SHP77 (cell line): ENCODE data around the gene RNF223.
"Not testable (repeated sequence)": the region's sequence is repeated elsewhere in the genome, so short reads cannot be mapped to it uniquely, and the experiment has no call there.

ENCODE experiments used
- DNase-seq, 2 experiments: peaks; one replicate each; lab custom pipeline; 2025; lab: John Stamatoyannopoulos, UW

Gene RNF223

DNA sequence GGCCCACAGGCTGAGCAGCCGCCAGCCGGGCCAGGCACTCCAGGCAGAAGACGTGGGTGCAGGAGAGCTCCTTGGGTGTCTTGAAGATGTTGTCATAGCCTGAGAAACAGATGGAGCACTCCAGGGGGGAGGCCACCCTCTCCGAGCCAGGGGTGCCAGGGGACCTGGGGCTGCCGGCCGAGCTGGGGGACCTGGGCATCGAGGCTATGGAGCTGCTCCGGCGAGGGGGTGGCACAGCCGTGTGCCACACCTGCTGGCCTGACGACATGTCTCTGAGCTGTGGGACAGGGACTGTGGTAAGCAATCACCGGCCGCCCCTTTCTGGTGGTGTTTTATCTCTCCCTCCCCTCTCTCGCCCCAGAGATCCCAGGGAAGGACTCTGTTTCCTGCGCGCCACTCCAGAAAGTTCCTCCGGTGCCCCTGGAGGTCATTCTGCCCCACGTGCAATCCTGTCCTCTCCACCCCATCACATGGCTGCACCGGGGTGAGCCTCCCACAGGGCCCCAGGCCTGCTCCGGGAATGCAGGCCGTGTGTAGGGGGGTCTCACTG, 1.7 kb downstream of the RNF223 start:
- no peak for DNase-seq

DNA sequence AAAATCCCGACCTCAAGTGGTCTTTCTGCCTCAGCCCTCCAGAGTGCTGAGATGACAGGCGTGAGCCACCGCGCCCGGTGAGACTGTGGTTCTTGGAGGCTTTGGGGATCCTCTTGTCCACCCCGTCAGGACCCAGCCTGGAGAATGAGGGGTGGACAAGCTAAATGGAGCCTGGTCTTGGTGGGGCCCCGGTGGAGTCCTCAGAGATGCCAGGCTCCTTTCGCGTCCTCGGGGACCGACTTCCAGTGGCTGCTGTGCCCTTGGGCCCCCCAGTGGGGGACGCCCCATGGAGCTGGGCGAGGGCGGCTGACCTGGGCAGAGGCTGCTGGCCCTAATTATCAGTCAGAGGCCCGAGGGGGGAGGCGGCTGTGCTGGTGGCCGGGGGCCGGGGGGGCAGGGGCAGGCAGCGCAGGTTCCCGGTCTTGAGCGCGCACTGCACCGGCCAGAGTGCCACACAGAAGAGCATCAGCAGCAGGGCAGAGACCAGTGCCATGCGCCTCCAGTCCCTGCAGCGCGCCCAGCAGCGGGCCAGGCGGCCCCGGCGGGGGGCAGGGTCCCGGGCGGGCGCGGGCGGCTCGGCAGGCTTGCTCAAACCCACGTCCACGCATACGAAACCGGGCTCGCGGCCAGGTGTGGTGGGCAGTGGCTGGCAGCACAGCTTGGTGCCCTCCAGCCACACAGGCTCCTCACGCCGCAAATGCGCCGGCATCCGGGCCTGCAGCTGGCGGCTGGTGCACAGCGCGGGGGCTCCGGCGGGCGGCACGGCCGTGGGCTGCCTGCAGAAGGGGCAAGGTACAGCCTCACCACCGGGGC, 2.4 kb downstream of the RNF223 start:
- no peak for DNase-seq

DNA sequence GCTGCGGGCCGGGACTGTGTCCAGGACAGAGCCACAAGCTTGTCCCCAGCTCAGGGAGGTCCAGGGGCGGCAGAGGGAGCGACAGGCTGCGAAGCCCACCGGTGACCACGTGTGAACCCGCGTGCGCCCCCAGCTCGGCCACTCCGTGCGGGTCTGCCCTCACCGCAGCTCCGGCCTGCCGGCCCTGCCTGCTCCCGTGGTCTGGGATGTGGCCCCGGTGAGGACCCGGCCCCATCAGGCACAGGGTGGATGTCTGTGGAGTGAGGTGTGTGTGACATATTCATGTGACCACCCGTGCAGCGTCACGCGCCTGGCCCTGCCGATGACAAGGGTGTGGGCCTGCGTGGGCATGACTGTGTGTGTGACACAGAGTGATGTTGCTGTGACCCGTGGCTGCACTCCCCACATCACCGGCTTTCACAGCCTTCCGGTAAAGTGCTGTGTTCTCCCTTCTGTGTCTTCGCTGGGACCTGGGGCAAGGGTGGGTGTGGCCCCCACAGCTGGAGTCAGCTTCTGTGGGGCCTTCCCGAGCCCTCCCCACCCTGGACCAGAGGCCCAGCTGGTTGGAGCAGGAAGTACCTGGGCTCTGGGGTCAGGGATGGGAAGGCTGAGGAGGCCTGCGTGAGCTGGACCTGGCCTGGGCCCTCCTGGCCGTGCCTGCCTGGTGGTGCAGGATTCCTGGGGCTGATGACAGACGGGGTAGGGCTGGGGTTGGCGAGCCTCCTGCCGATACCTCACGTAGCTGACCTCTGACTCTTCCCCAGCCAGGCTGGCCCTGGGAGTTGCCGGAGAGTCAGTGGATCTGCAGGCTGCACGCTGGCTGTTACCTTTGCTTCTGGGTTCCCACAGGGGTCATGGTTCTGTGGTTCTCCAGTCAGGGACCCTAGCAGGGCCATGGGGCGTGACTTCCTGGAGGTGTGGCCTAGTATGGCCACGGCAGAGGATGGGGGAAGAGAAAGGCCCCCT, 4.1 kb downstream of the RNF223 start:
- no peak for DNase-seq

- DNase-seq, result peak; percentile 26 to 68
Observed at GRCh38 chr1:1069056-1069710, 4.9 kb downstream of the RNF223 start.

DNA sequence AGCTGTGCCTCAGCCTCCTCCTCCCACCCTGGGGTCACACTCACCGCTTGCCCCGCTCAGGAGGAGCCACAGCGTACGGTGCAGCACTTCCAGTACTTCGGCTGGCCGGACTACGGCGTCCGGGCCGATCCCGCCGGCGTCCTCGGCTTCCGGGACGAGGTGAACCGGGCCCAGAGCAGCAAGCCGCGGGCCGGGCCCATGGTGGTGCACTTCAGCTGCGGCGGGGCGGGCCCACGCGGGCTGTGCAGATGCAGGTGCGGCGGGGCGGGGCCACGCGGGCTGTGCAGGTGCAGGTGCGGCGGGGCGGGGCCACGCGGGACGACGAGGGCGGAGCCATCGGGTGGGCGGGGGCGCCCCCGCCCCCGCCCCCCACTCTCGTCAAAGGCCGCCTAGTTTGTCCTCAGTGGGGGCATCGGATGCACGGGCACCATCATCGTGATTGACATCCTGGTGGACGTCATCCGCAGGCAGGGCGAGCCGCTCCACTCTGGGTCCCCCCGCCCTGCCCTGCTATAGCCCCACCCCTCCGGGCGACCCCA, 5.5 kb downstream of the RNF223 start:
- DNase-seq, result peak in 1 of 2 experiments; percentile 28

DNA sequence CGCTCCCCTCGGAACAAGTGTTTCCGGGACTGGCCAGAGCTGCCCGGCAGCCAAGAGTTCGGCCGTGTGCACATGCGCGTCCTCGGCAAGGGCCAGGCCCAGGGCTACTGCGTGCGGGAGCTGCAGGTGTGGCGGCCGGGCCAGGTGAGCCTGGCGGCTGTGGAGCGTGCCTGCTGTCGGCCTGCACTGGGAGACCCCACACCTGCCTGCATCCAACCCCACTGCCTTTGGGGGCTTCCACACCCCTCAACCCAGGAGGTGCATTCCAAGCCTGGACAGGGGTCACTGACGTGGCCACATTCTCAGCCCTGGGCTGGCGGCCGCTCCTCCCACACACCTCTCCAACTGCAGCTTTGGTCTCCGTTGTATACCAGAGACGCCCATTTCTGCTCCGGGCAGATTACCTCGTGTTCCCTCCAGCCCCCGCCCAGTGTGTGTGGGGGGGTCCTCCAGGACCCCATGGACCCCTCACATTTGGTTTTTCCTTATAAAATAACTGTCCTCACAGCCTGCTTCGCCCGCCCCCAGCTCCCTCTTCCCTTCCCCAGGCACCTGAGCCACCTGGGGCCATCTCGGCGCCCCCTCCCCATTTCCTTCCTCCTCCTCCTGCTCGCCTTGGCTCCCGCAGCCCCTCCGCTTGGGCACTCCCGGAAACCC, 6.1 kb downstream of the RNF223 start:
- no peak for DNase-seq

GRCh38 chr1:1067284-1067859, 6.7 kb downstream of the RNF223 start:
- DNase-seq, result no peak

- DNase-seq, result no peak
Observed at GRCh38 chr1:1066403-1067283, 7.5 kb downstream of the RNF223 start.

- not testable (repeated sequence) for DNase-seq
Observed at GRCh38 chr1:1065940-1066304, 8.2 kb downstream of the RNF223 start.

GRCh38 chr1:1065265-1065939, 8.7 kb downstream of the RNF223 start:
- DNase-seq, result no peak

DNA sequence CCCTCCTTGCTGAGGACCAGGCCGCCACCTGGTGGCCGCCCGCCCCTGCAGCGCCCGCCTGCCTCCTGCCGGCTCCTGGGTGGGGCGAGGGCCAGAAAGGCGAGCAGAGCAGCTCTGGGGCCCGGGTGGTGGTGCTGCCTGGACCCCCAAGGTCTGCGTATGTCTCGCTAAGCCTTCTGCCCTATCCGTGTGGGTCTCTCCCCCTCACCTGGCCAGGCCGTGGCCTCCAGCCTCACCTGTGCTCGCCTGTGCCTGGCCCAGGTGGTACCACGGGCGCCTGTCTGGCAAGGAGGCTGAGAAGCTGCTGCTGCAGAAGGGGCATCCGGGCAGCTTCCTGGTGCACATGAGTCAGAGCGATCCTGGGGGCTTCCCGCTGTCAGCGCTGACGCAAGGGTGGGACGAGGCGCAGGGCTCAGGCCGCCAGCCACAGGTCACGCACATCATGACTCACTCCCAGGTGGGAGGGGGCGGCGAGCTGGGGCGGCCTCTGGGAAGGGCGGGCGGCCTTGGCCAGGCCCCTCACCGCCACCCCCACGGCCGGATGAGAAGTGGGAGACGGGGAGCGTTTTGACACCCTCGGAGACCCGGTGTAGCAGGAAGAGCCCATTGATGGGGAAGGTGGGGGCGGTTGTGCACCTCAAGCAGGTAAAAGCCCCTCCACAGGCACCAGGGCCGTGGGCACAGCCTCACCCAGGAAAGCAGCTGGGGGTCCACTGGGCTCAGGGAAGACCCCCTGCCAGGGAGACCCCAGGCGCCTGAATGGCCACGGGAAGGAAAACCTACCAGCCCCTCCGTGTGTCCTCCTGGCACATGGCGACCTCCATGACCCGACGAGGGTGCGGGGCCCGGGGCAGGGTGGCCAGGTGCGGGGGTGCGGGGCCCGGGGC, 9.9 kb downstream of the RNF223 start:
- DNase-seq, result peak; percentile 39 to 60

DNA sequence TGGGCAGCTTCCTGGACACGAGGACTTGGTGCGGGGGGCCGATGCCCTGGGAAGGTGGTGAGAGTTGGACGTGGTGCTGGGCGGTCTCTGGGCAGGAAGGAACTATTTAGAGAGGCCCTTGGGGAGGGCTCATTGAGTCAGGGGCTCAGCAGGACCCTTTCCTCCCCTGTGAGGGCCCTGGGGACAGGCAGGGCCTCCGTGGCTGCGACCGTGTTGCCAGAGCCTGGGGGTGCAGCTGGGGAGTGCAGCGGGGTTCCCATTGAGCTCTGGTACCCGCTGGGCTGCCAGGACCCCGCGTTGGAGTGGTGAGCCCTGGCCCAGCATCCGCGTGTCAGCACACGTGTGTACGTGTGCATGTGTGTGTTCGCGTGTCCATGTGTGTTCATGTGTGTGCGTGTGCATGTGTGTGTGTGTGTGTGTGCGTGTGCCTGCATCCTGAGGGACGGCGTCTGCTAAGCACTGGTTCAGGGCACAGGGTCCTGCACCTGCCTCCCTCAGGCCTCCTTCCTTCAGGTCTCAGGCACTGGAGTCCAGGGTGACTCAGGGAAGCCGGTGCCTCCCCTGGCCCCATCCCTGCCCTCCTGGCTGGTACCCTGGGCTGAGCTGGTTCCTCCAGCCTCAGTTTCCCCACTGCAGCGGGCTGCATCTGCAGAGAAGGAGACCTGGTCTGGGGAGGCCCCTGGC, 10.7 kb downstream of the RNF223 start:
- DNase-seq, result no peak

- DNase-seq, result no peak
Observed at GRCh38 chr1:1062348-1063163, 11.6 kb downstream of the RNF223 start.

GRCh38 chr1:1061682-1062345, 12.3 kb downstream of the RNF223 start:
- no peak for DNase-seq

DNA sequence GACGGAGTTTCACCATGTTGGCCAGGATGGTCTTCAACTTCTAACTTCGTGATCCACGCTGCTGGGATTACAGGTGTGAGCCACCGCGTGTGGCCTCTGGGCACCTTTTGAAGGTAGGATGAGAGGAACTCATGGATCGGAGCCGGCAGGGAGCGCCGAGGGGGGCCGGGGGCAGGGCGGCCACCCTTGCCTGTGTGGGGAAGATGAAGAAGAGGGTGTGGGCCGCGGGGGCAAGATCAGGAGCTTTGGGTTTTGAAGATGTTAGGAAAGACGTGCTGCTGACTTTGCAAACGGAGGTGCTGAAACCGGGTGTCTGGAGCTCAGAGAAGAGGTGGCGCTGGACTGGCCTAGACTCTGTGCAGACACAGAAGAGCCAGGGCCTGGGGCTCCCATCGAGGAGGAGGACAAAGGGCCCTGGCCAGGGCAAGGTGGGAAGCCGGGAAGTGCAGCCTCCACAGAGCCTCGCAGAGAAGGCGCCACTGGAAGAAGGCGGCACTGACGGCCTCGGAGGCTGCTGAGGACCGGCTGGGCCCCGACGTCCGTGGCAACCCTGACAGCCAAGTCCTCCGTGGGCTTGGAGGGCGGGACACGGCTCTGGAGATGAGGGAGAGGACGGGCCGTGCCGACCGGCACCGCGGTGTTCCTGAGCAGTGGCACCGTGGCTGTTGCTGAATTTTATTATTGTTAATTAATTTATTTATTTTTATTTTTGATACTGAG, 13.7 kb downstream of the RNF223 start:
- DNase-seq, result no peak
